ENCODE results near the gene RAB3GAP2.
"Not testable (repeated sequence)": the region's sequence is repeated elsewhere in the genome, so short reads cannot be mapped to it uniquely, and the experiment has no call there.

RAB3GAP2 gene

DNA sequence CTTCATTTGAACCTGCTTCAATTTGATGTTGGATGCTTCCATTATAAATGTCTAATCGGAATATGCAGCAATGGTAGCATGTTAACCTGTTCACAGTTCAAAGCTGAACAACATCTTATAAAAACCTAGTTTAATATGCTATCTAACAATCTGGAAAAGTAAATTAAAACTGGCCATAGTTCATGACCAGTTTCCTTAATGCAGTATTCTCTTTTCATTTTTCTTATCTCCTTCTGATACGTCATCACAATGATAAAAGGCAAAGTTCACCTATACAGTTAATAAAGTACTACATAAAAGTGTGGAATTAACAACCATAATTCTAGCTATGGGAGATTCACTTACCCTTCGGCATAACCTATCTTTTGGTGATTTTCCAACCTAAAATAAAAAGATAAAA lies 113.2 kb downstream of the RAB3GAP2 start:
- no peak for DNase-seq (ENCODE audit: insufficient read length, low spot score)
- no peak for FAIRE-seq
- TF ChIP-seq PAX5 (IDR thresholded peaks at IDR 0.05; ENCODE audit: insufficient read depth, low read length, severe bottlenecking) (no peak), POLR2AphosphoS5 (IDR thresholded peaks at IDR 0.05; ENCODE audit: low read depth, low read length) (no peak), SPI1 (IDR thresholded peaks at IDR 0.05; ENCODE audit: low read depth, low read length) (no peak)

DNA sequence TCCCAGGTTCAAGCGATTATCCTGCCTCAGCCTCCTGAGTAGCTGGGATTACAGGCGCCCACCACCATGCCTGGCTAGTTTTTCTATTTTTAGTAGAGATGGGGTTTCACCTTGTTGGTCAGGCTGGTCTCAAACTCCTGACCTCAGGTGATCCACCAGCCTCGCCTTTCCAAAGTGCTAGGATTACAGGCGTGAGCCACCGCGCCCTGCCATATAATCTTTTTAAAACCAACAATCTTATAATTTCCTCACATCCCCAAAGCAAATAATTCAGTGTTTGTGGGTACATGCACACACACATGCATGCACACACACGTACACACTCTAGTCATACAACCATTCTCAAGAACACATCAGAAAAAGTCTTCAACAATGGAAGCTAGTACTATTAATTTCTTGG lies 113.7 kb downstream of the RAB3GAP2 start:
- DNase-seq (ENCODE audit: insufficient read length, low spot score); FAIRE-seq: not testable (repeated sequence)

DNA sequence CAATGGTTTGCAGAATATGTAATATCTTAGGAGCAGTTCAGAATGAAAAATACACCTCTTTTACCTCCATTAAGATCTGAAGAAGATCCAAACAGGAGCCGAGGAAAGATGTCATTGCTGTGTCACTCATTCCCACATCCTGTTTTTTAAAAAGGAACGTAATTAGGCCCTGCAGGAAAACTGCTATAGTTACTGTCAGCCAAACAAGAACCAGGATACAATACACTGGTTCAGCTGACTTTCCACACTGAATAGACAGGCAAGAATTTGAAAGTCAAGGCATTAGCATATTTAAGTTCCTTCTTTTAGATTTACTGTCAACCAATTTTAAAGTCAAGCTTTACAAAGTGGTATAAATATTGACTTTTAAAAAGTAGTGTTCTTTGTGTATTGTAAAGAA lies 114.5 kb downstream of the RAB3GAP2 start:
- TF ChIP-seq PAX5 (IDR thresholded peaks at IDR 0.05; ENCODE audit: insufficient read depth, low read length, severe bottlenecking) (no peak), SPI1 (IDR thresholded peaks at IDR 0.05; ENCODE audit: low read depth, low read length) (no peak), TAF1 (IDR thresholded peaks at IDR 0.05; ENCODE audit: low read depth, low read length) (no peak), POLR2AphosphoS5 (IDR thresholded peaks at IDR 0.05; ENCODE audit: low read depth, low read length) (no peak), POLR2A (IDR thresholded peaks at IDR 0.05; ENCODE audit: low read depth, low read length) (no peak), POU2F2 (IDR thresholded peaks at IDR 0.05; ENCODE audit: low read depth, low read length) (no peak)
- DNase-seq (ENCODE audit: insufficient read length, low spot score) (no peak), FAIRE-seq (no peak)

DNA sequence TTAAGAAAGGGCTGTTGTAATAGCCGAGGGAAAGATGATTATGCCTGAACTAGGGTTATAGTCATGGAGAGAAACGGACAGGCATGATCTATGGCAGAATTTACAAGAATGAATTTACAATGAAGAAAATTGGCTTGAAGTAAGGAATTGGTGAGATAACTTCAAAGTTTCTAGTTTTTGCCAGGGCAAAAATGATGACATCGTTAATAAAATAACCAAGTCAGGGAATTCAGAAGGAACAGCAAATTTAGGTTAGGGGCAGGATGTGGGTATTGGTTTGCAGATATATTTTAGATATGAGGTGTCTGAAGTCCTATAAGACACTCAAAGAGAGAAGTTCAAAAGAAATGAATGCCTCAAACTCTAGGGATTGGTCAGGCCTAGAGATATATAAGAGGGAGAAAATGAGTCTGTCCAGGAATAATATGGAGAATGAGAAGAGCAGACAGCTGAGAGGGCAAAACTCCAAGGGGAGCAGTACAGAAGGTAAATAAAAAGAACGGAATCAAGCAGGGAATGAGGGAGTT lies 115.6 kb downstream of the RAB3GAP2 start:
- DNase-seq (ENCODE audit: insufficient read length, low spot score) = no peak
- no peak for FAIRE-seq
- no peak for TF ChIP-seq POLR2A (IDR thresholded peaks at IDR 0.05; ENCODE audit: low read depth, low read length)
- no peak for TF ChIP-seq SPI1 (IDR thresholded peaks at IDR 0.05; ENCODE audit: low read depth, low read length)
- no peak for TF ChIP-seq POU2F2 (IDR thresholded peaks at IDR 0.05; ENCODE audit: low read depth, low read length)
- no peak for TF ChIP-seq PAX5 (IDR thresholded peaks at IDR 0.05; ENCODE audit: insufficient read depth, low read length, severe bottlenecking)
- TF ChIP-seq TAF1 (IDR thresholded peaks at IDR 0.05; ENCODE audit: low read depth, low read length) = no peak
- TF ChIP-seq POLR2AphosphoS5 (IDR thresholded peaks at IDR 0.05; ENCODE audit: low read depth, low read length) = no peak

DNA sequence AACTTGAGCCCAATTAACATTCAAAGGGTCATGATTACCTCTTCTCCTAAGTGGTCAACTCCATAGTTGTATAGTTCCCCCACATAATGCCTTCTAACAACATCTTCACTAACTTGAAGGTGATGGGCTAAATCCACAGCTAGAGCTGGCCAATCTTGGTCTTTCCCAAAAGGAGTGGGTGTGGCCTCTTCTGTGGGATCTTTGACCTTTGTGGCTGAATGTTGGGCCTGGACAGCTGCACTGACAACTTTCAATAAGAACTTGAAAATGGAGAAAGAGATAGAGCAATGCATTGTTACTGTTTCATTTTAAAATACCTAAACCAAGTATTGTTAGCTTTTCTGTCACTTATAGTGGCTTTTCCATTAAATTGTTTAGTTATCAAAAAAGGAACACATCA lies 119.1 kb downstream of the RAB3GAP2 start:
- DNase-seq (ENCODE audit: insufficient read length, low spot score) (no peak), FAIRE-seq (no peak)
- TF ChIP-seq POLR2A (IDR thresholded peaks at IDR 0.05; ENCODE audit: low read depth, low read length) (no peak), SPI1 (IDR thresholded peaks at IDR 0.05; ENCODE audit: low read depth, low read length) (no peak), TAF1 (IDR thresholded peaks at IDR 0.05; ENCODE audit: low read depth, low read length) (no peak), POLR2AphosphoS5 (IDR thresholded peaks at IDR 0.05; ENCODE audit: low read depth, low read length) (no peak), PAX5 (IDR thresholded peaks at IDR 0.05; ENCODE audit: insufficient read depth, low read length, severe bottlenecking) (no peak), POU2F2 (IDR thresholded peaks at IDR 0.05; ENCODE audit: low read depth, low read length) (no peak)

DNA sequence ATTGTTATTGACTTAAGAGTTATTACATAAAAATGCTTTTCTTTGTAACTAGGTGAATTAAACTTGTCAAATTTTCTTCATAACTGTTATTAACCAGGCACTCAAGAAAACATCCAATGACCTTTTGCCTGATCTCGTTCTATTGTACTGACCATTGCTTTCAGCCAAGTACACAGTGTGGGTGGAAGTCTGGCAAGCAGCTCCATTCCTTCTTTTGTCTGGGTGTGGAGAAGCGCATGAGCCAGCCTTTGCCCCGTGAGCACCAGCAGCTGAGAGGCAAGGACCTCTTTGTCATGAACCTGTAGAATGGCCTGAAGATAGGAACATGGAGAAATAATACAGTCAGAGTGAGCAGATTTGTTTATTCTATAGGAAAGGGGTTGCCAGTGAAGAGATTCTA lies 120.8 kb downstream of the RAB3GAP2 start:
- DNase-seq (ENCODE audit: insufficient read length, low spot score) (no peak), FAIRE-seq (peak; percentile 64)
- TF ChIP-seq TAF1 (IDR thresholded peaks at IDR 0.05; ENCODE audit: low read depth, low read length) = no peak
- TF ChIP-seq POU2F2 (IDR thresholded peaks at IDR 0.05; ENCODE audit: low read depth, low read length) = no peak
- TF ChIP-seq POLR2A (IDR thresholded peaks at IDR 0.05; ENCODE audit: low read depth, low read length) = no peak
- no peak for TF ChIP-seq POLR2AphosphoS5 (IDR thresholded peaks at IDR 0.05; ENCODE audit: low read depth, low read length)
- no peak for TF ChIP-seq SPI1 (IDR thresholded peaks at IDR 0.05; ENCODE audit: low read depth, low read length)
- no peak for TF ChIP-seq PAX5 (IDR thresholded peaks at IDR 0.05; ENCODE audit: insufficient read depth, low read length, severe bottlenecking)

DNA sequence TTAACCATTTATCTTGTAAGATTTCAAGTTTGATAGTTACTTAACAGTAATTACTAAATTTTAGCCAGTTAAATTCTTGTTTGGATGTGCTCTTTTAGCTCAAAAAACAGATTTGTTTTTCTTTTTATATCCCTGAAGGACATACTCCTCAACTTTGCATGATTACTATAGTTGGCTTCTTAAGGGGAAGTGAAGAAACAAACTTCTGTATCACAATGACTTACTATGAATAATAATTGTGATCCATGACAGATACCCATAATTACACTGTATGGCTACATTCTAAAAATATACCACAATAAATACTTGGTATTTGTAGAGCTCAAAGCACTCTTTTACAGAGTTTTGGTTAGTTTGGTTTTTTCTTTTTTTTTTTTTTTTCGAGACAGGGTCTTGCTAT lies 122.5 kb downstream of the RAB3GAP2 start:
- peak; percentile 7 for DNase-seq (ENCODE audit: insufficient read length, low spot score)
- TF ChIP-seq POLR2AphosphoS5 (IDR thresholded peaks at IDR 0.05; ENCODE audit: low read depth, low read length) (no peak), SPI1 (IDR thresholded peaks at IDR 0.05; ENCODE audit: low read depth, low read length) (peak; percentile 57; the same call in 1 of the 2 replicates)
- no peak for FAIRE-seq

DNA sequence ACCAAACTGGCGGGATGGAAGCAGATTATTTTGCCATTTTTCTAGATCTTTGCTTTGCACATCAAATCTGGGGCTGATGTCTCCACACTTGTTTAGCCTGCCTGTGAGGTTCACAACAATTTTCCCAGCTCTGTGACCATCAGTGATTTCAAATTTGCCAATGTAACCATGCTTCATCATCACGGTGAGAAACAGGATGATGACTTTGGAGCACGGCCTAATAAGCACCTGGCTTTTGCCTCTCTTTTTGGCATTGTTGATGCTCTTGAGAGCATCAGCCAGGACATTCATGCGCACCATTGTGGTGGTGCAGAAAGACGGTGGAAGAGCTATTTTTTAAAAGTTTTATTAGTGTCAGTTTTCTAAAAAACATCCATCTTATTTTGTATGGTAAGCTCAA lies 128.2 kb downstream of the RAB3GAP2 start:
- no peak for FAIRE-seq
- TF ChIP-seq POLR2A (IDR thresholded peaks at IDR 0.05; ENCODE audit: low read depth, low read length) (no peak), POLR2AphosphoS5 (IDR thresholded peaks at IDR 0.05; ENCODE audit: low read depth, low read length) (no peak), PAX5 (IDR thresholded peaks at IDR 0.05; ENCODE audit: insufficient read depth, low read length, severe bottlenecking) (no peak), SPI1 (IDR thresholded peaks at IDR 0.05; ENCODE audit: low read depth, low read length) (no peak), TAF1 (IDR thresholded peaks at IDR 0.05; ENCODE audit: low read depth, low read length) (no peak), POU2F2 (IDR thresholded peaks at IDR 0.05; ENCODE audit: low read depth, low read length) (no peak)
- DNase-seq (ENCODE audit: insufficient read length, low spot score) = no peak

DNA sequence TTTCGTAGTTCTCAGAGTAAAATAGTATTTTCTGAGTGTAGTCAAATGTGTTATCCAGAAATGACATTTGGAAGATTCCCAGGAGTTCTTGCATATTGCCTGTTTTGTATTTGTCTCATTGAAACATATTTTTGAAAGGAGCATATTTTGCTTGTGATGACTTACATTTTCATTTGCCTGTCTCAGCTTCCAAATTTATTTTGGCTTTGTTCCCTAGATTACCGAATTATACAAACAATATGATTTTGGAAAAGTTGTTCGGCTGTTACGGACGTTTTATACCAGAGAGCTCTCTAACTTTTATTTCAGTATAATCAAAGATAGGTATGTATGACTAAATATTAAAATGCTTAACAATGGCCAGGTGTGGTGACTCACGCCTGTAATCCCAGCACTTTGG lies 132.3 kb downstream of the RAB3GAP2 start:
- no peak for FAIRE-seq
- TF ChIP-seq POLR2A (IDR thresholded peaks at IDR 0.05; ENCODE audit: low read depth, low read length) (no peak), POU2F2 (IDR thresholded peaks at IDR 0.05; ENCODE audit: low read depth, low read length) (no peak), SPI1 (IDR thresholded peaks at IDR 0.05; ENCODE audit: low read depth, low read length) (no peak), POLR2AphosphoS5 (IDR thresholded peaks at IDR 0.05; ENCODE audit: low read depth, low read length) (no peak), PAX5 (IDR thresholded peaks at IDR 0.05; ENCODE audit: insufficient read depth, low read length, severe bottlenecking) (no peak), TAF1 (IDR thresholded peaks at IDR 0.05; ENCODE audit: low read depth, low read length) (no peak)
- DNase-seq (ENCODE audit: insufficient read length, low spot score) = no peak

DNA sequence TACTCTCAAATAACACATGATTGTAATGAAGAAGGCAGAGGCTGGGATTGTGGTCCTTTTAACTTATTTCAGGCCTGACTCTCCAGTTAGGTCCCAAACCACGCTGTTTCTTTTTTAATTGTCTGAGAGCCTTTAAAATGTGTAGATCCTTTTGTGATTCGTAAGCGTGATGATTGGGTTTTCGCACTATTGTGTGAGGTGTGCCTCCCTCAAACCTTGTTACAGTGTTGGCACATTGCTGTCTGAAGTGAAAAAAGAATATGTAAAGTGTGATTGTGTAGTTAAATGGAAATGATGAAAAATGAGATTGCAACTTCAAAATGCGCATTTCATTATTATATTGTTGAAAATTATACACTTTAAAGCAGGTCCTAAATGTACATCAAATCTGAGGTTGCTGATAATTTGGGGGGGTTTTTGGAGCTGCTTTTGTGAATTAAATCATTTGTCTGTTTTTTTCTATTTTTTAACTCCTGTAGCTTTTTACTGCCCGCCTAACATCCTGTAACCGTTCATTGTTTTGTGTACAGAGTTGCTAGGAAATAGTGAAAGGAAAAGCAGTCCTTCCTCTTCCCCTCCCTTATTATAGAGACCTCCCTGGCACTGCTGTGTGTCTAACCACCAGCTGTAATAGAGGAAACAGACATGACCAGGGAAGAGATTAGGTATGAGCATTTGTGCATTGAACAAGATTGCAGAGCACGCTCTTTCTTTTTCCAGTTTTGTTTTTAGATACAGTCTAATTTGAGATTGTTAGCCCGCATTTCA lies 135.1 kb downstream of the RAB3GAP2 start:
- DNase-seq (ENCODE audit: insufficient read length, low spot score) (no peak), FAIRE-seq (no peak)
- TF ChIP-seq PAX5 (IDR thresholded peaks at IDR 0.05; ENCODE audit: insufficient read depth, low read length, severe bottlenecking) = no peak
- TF ChIP-seq POLR2A (IDR thresholded peaks at IDR 0.05; ENCODE audit: low read depth, low read length) = no peak
- TF ChIP-seq POLR2AphosphoS5 (IDR thresholded peaks at IDR 0.05; ENCODE audit: low read depth, low read length) = no peak
- TF ChIP-seq TAF1 (IDR thresholded peaks at IDR 0.05; ENCODE audit: low read depth, low read length) = no peak
- no peak for TF ChIP-seq SPI1 (IDR thresholded peaks at IDR 0.05; ENCODE audit: low read depth, low read length)
- TF ChIP-seq POU2F2 (IDR thresholded peaks at IDR 0.05; ENCODE audit: low read depth, low read length) = no peak
